ENCODE results near the gene PIEZO2. TPM values are rescaled to one million over a fixed set of nuclear protein-coding genes. Genes with fewer than 3 reads are reported as not detected.

The PIEZO2 gene
- total and polyA plus RNA-seq, 11 donors, result 0.04 to 4.9 (median 0.20) TPM; not detected in 2

DNA sequence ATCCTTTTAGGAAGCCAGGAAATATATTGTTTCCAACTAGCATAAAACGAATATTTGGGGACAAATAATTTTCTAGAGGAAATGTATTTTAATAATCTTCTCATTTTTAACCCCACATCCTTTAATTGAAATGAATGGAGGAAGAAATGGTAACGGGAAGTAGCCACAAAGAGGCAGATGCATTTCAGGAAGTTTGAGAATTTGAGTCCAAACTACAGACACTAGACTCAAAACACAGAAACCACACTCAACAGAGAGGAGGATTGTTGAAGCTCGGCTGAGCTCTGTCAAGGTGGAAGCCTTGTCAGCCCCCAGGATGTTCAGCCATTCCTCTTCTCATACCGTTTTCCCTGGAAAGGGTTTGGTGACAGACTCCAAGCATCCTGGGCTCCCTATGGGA lies 335.0 kb downstream of the PIEZO2 start:
- Histone ChIP-seq H3K36me3 (no peaks in the 10 kb centered on the region), H3K27me3 (no peaks in the 10 kb centered on the region), H3K4me1 (no peaks in the 10 kb centered on the region), H3K4me3 (no peak overlapping the region), H3K9me3 (no peaks in the 10 kb centered on the region), H3K27ac (no peak overlapping the region)
- TF ChIP-seq POLR2A (IDR thresholded peaks at IDR 0.05) (no peak), CTCF (IDR thresholded peaks at IDR 0.05) (no peak)
- intact Hi-C loops (cut with DNase I), result no loop called here
- no peak for ATAC-seq
- 62 to 73% (median 68%) methylated on average over 4 of the region's 4 CpGs for WGBS, 4 donors
- DNase-seq, result no peak

DNA sequence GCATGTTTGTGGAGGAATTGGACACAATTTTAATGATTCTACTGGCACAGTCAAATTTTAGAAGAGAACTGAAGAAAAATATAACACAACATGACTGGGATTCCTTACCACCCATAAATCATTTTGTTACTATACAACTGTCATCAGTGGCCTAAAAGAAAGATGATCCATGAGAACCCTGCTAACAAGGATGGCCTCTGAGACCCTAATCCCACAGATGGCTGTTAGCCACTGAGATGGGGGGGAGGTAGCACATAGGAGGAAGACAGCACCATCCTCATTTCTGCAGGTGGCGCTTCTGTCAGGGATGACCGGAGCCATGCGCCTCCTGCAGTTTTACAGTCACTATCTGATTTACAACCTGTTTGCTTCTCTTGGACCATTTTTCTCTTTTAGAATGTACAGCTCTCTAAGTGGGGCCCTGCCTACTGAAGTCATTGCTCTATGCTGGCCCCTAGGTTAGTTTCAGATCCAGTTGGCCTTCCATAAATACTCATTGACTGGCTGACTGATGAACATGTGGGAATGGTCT lies 343.7 kb downstream of the PIEZO2 start:
- Histone ChIP-seq H3K4me3 (no peak overlapping the region), H3K27me3 (no peaks in the 10 kb centered on the region), H3K4me1 (no peaks in the 10 kb centered on the region), H3K27ac (no peak overlapping the region), H3K9me3 (no peaks in the 10 kb centered on the region), H3K36me3 (no peaks in the 10 kb centered on the region)
- TF ChIP-seq CTCF (IDR thresholded peaks at IDR 0.05) (no peak), POLR2A (IDR thresholded peaks at IDR 0.05) (no peak)
- intact Hi-C loops (cut with DNase I), result loop anchor here in 1 of 10 donors (10.0 kb wide), 1 partner anchor 61 kb away; no protein-coding TSS in a partner anchor
- no peak for DNase-seq
- WGBS, 4 donors, result 91 to 98% (median 96%) methylated on average over 3 of the region's 3 CpGs
- no peak for ATAC-seq

- TF ChIP-seq CTCF (IDR thresholded peaks at IDR 0.05) (no peak), POLR2A (IDR thresholded peaks at IDR 0.05) (no peak)
- Histone ChIP-seq H3K36me3 (no peaks in the 10 kb centered on the region), H3K27me3 (no peaks in the 10 kb centered on the region), H3K27ac (no peak overlapping the region), H3K9me3 (no peaks in the 10 kb centered on the region), H3K4me3 (no peak overlapping the region), H3K4me1 (peaks cover 0 to 4% (median 0%) of the 10 kb centered on the region in 12 donors)
- ATAC-seq, result no peak
- intact Hi-C loops (cut with DNase I), result loop anchor here in 1 of 10 donors (10.0 kb wide), 1 partner anchor 59 kb away; no protein-coding TSS in a partner anchor
- 80 to 86% (median 83%) methylated on average over 9 of the region's 9 CpGs for WGBS, 4 donors
- no peak for DNase-seq
Observed at GRCh38 chr18:10804126-10804525, 345.2 kb downstream of the PIEZO2 start.

DNA sequence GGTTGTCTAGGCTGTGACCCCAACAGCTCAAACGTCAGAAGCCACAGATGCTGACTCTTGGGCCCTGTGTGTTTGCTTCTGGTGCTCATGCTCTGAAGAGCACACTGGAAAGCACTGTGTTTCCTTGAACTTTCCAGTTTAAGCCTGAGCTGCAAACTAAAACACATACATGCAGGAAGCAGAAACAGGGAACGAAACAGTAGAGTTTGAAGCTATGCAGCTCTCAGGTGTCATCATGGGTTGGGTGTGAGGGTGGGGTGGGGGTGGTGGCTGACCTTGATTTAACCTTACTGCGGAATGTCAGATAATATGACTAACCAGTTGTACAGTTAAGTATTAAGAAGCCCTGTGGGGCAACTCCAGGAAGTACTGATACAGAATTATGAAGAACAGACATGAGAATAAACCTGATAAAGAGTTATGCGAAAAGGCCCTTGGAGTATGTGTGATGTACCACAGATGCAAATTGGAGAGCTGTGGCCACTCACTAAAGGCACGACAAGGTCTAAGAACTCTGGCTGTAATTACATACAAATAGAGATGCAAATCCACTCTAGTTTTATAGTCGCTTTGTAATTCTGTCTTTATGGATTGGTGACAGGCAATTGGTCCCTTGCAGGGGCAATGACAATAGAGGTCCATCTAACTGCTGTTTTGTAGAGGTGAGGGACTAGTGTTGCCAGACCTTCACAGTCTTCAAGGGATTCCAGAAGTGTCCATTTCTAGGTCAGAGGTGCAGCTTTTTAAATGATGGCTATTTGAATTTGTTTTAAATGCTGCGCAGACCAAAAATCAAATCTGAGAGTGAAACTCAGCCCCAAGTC lies 350.4 kb downstream of the PIEZO2 start:
- 42 to 50% (median 45%) methylated on average over 7 of the region's 7 CpGs for WGBS, 4 donors
- Histone ChIP-seq H3K27me3 (no peaks in the 10 kb centered on the region), H3K9me3 (no peaks in the 10 kb centered on the region), H3K36me3 (no peaks in the 10 kb centered on the region), H3K27ac (no peak overlapping the region), H3K4me1 (peaks cover 0 to 16% (median 0%) of the 10 kb centered on the region in 12 donors), H3K4me3 (no peak overlapping the region)
- intact Hi-C loops (cut with DNase I), result no loop called here
- TF ChIP-seq CTCF (IDR thresholded peaks at IDR 0.05) (no peak), POLR2A (IDR thresholded peaks at IDR 0.05) (no peak)
- ATAC-seq (no peak), DNase-seq (no peak)

All from heart left ventricle (tissue), 16 donors.